ENCODE results near the gene MBD5.

GRCh38 chr2:148052687-148053086, 31.8 kb downstream of the MBD5 start:
- TF ChIP-seq POLR2A (IDR thresholded peaks at IDR 0.05; ENCODE audit: low read depth, low read length): no peak
- no peak for TF ChIP-seq SMC3 (IDR thresholded peaks at IDR 0.05; ENCODE audit: low read depth, low read length)
- no peak for TF ChIP-seq CTCF (conservative IDR thresholded peaks at IDR 0.05; ENCODE audit: low read depth, low read length)
- TF ChIP-seq MAZ (IDR thresholded peaks at IDR 0.05; ENCODE audit: borderline replicate concordance, low read depth, low read length): no peak
- TF ChIP-seq CEBPB (IDR thresholded peaks at IDR 0.05; ENCODE audit: low read depth, low read length): no peak
- TF ChIP-seq MXI1 (IDR thresholded peaks at IDR 0.05; ENCODE audit: borderline replicate concordance, low read depth, low read length): no peak
- no peak for TF ChIP-seq CHD1 (IDR thresholded peaks at IDR 0.05; ENCODE audit: low read depth, low read length)
- no peak for TF ChIP-seq RCOR1 (IDR thresholded peaks at IDR 0.05; ENCODE audit: insufficient replicate concordance, low read length)
- TF ChIP-seq FOS (IDR thresholded peaks at IDR 0.05; ENCODE audit: low read depth, low read length): no peak
- no peak for TF ChIP-seq RAD21 (IDR thresholded peaks at IDR 0.05; ENCODE audit: low read length)

All from IMR-90 (cell line).